Fibroblast of the aortic adventitia (primary cell): ENCODE results near the gene KIFC1. TPM values are rescaled to one million over a fixed set of nuclear protein-coding genes. Genes with fewer than 3 reads are reported as not detected.

Experiments used
- DNase-seq: peaks from one replicate; pipeline ENCODE4 v3.0.0-alpha.2; 2010; ENCODE audit warnings: low read depth
- H3K4me3 ChIP-seq: 2 replicates; pipeline ENCODE4 v1.5.1; 2011; ENCODE audit warnings: low read depth, mild to moderate bottlenecking, control low read depth, low read length, moderate library complexity
- CTCF ChIP-seq: IDR thresholded peaks from 2 replicates; pipeline ENCODE4 v1.5.1; 2011; ENCODE audit warnings: mild to moderate bottlenecking, low read length, control low read depth, inconsistent platforms; ENCODE audit not compliant: insufficient read depth
- total RNA-seq: library from RNA; depleted of rRNA; stranded (reverse); fragments of >200 nt; gene quantifications from 2 replicates; pipeline ENCODE4 v1.2.3, GENCODE V29; 2012; ENCODE audit warnings: low replicate concordance

Gene KIFC1
- total RNA-seq, 1 donor, result 49.3 TPM

GRCh38 chr6:33410711-33411631 lies 19.3 kb downstream of the KIFC1 start, which contains the start of gene PHF1:
PHF1 (plus strand) TSS chr6:33411014; CDS start chr6:33412264, 1,250 bp downstream.
- no peak for TF ChIP-seq CTCF
- DNase-seq, result peak; percentile 85
- H3K4me3 ChIP-seq, result peak within 1 kb of the TSS; percentile 76

GRCh38 chr6:33411632-33412005 lies 20.0 kb downstream of the KIFC1 start:
- no peak for TF ChIP-seq CTCF
- no peak for DNase-seq
- peak overlapping the region; percentile 76 for H3K4me3 ChIP-seq

- TF ChIP-seq CTCF, result no peak
- peak overlapping the region; percentile 5 for H3K4me3 ChIP-seq
- no peak for DNase-seq
Measured at GRCh38 chr6:33412140-33413009, 20.8 kb downstream of the KIFC1 start.

- TF ChIP-seq CTCF, result no peak
- DNase-seq, result no peak
- H3K4me3 ChIP-seq, result no peak overlapping the region
Measured at GRCh38 chr6:33413241-33414120, 21.9 kb downstream of the KIFC1 start.

GRCh38 chr6:33414592-33415271 lies 23.1 kb downstream of the KIFC1 start:
- DNase-seq, result no peak
- H3K4me3 ChIP-seq, result no peak overlapping the region
- peak; percentile 53 for TF ChIP-seq CTCF

- DNase-seq, result no peak
- peak overlapping the region; percentile 96 for H3K4me3 ChIP-seq
- no peak for TF ChIP-seq CTCF
Measured at GRCh38 chr6:33415831-33416230, 24.2 kb downstream of the KIFC1 start.
